RKO (cell line): ENCODE data around the gene INO80E.
"Not testable (repeated sequence)": the region's sequence is repeated elsewhere in the genome, so short reads cannot be mapped to it uniquely, and the experiment has no call there.

Experiments used
- DNase-seq: peaks from one replicate; pipeline ENCODE4 v3.0.0-alpha.2; 2016; ENCODE audit warnings: low spot score

INO80E gene

GRCh38 chr16:30009990-30010843 lies 14.2 kb downstream of the INO80E start:
- DNase-seq = no peak

GRCh38 chr16:30010844-30011713 lies 15.0 kb downstream of the INO80E start, which contains the start of gene DOC2A:
TSS of gene DOC2A (minus strand) at chr16:30011027. CDS start at chr16:30010222, 805 bp downstream.
- DNase-seq = peak; percentile 26

GRCh38 chr16:30011714-30012504 lies 15.9 kb downstream of the INO80E start:
- DNase-seq = no peak

GRCh38 chr16:30012598-30012997 lies 16.6 kb downstream of the INO80E start:
- DNase-seq = not testable (repeated sequence)

GRCh38 chr16:30015450-30015849 lies 19.4 kb downstream of the INO80E start:
- DNase-seq = not testable (repeated sequence)

GRCh38 chr16:30016555-30017276 lies 20.7 kb downstream of the INO80E start:
- no peak for DNase-seq

- DNase-seq = no peak
These were observed 21.2 kb downstream of the INO80E start for GRCh38 chr16:30017277-30017656.

GRCh38 chr16:30017937-30018336 lies 21.9 kb downstream of the INO80E start:
- not testable (repeated sequence) for DNase-seq

GRCh38 chr16:30018731-30019158 lies 22.7 kb downstream of the INO80E start:
- peak; percentile 55 for DNase-seq

GRCh38 chr16:30022887-30023286 lies 26.8 kb downstream of the INO80E start, which contains the start of gene C16orf92:
TSS of gene C16orf92 (plus strand) at chr16:30023198. CDS start at chr16:30023341, 143 bp downstream.
- no peak for DNase-seq

GRCh38 chr16:30023586-30023985 lies 27.5 kb downstream of the INO80E start:
- DNase-seq = no peak

GRCh38 chr16:30024451-30024850 lies 28.4 kb downstream of the INO80E start:
- no peak for DNase-seq

GRCh38 chr16:30025156-30025555 lies 29.1 kb downstream of the INO80E start:
- no peak for DNase-seq

- no peak for DNase-seq
These were observed 29.5 kb downstream of the INO80E start for GRCh38 chr16:30025574-30025973.

- no peak for DNase-seq
These were observed 30.4 kb downstream of the INO80E start for GRCh38 chr16:30026449-30026848.

- no peak for DNase-seq
These were observed 31.8 kb downstream of the INO80E start for GRCh38 chr16:30027588-30028437.

- DNase-seq = peak; percentile 36
These were observed 32.5 kb downstream of the INO80E start for GRCh38 chr16:30028438-30029076.

GRCh38 chr16:30030011-30030685 lies 34.1 kb downstream of the INO80E start:
- DNase-seq = no peak

- no peak for DNase-seq
These were observed 34.9 kb downstream of the INO80E start, which contains the start of gene TLCD3B for GRCh38 chr16:30030841-30031413. TSS of gene TLCD3B (minus strand) at chr16:30031271. CDS start at chr16:30030527, 744 bp downstream.
